HepG2 (cell line): ENCODE results near the gene LIPT2. TPM values are rescaled to one million over a fixed set of nuclear protein-coding genes. Genes with fewer than 3 reads are reported as not detected.

Source experiments
- ATAC-seq: fragments of 200-7000 bp; cut with Tn5 transposase; 3 replicates; pipeline ENCODE4 v1.9.1; 2020; ENCODE audit warnings: mild to moderate bottlenecking, moderate library complexity
- BruUV-seq: library from RNA; stranded (reverse); fragments of 400-500 nt; replicated peaks from 2 replicates; lab custom pipeline; 2021; lab: Mats Ljungman, UMichigan
- CTCF ChIA-PET: fragments of 300-600 bp; formaldehyde crosslinking; extraction: SDS; loops from one replicate; lab custom pipeline; 2021; ENCODE audit warnings: low total read pairs, inconsistent platforms, low intra/inter-chr PET ratio; lab: Yijun Ruan, JAX
- POLR2A ChIA-PET: fragments of 350-600 bp; sonication (Branson Sonifier 250); formaldehyde crosslinking; loops from one replicate; lab custom pipeline; 2020; ENCODE audit warnings: antibody characterized with exemption, inconsistent platforms; lab: Yijun Ruan, JAX
- DNase-seq: peaks from one replicate; pipeline ENCODE4 v3.0.0-alpha.2; 2015; ENCODE audit warnings: low spot score
- FAIRE-seq: peaks from 3 replicates; lab custom pipeline; 2011; peaks lifted over from hg19 to GRCh38; lab: Jason Lieb, UNC
- H2AFZ ChIP-seq: one replicate; pipeline ENCODE4 v1.6.1; 2011; ENCODE audit warnings: low read length, inconsistent platforms
- H3K27ac ChIP-seq: fragments of 300-600 bp; 3 replicates; pipeline ENCODE4 v1.8.0; 2011; ENCODE audit warnings: mixed run types, mild to moderate bottlenecking, mixed read lengths, low read length, inconsistent platforms; ENCODE audit not compliant: insufficient read depth; ENCODE audit errors: extremely low read length
- H3K27me3 ChIP-seq, 2 experiments: fragments of 200-600 bp in 1 of 2; 2 replicates in 1 of 2; 3 replicates in 1 of 2; pipeline versions ENCODE4 v1.6.0 to v1.8.0; 2011; ENCODE audit warnings: low read length in 2 of 2, mild to moderate bottlenecking in 2 of 2, moderate library complexity in 2 of 2, inconsistent platforms in 1 of 2; ENCODE audit not compliant: insufficient read depth in 2 of 2, control insufficient read depth in 1 of 2
- H3K36me3 ChIP-seq, 2 experiments: fragments of 200-600 bp in 1 of 2; replicated peaks in 1 of 2; 2 replicates in 1 of 2; 3 replicates in 1 of 2; pipeline versions ENCODE4 v1.5.1 to v1.8.0; 2011; ENCODE audit warnings: low read length in 2 of 2, inconsistent platforms in 1 of 2; ENCODE audit not compliant: insufficient read depth in 2 of 2, control insufficient read depth in 1 of 2
- H3K4me1 ChIP-seq: 2 replicates; pipeline ENCODE4 v1.5.1; 2012; ENCODE audit warnings: low read length, inconsistent platforms; ENCODE audit not compliant: insufficient read depth
- H3K4me2 ChIP-seq: 2 replicates; pipeline ENCODE4 v1.6.0; 2011; ENCODE audit warnings: low read depth, low read length, inconsistent platforms
- H3K4me3 ChIP-seq, 3 experiments: fragments of 200-600 bp in 1 of 3; sonication (generic), shearing (Covaris generic) in 1 of 3; replicated peaks in 1 of 3; 2 replicates each; pipeline ENCODE4 v1.5.1; 2011 to 2016; ENCODE audit warnings: low read length in 3 of 3, inconsistent platforms in 2 of 3, low read depth in 2 of 3, mild to moderate bottlenecking in 2 of 3, control low read depth in 1 of 3, mixed read lengths in 1 of 3; ENCODE audit not compliant: insufficient read depth in 1 of 3
- H3K79me2 ChIP-seq: one replicate; pipeline ENCODE4 v1.6.1; 2011; ENCODE audit warnings: low read length, inconsistent platforms; ENCODE audit not compliant: insufficient read depth
- H3K9ac ChIP-seq: 2 replicates; pipeline ENCODE4 v1.6.0; 2011; ENCODE audit warnings: mild to moderate bottlenecking, low read depth, low read length, inconsistent platforms; ENCODE audit not compliant: insufficient read depth
- H3K9me3 ChIP-seq: 2 replicates; pipeline ENCODE4 v1.5.1; 2012; ENCODE audit warnings: mild to moderate bottlenecking, low read length
- H4K20me1 ChIP-seq: 2 replicates; pipeline ENCODE4 v1.6.0; 2011; ENCODE audit warnings: inconsistent platforms, mild to moderate bottlenecking, low read length, moderate library complexity; ENCODE audit not compliant: insufficient read depth
- KMT2B ChIP-seq: IDR thresholded peaks from 2 replicates; pipeline ENCODE4 v1.6.1; 2016; ENCODE audit warnings: missing genetic modification reagents, missing compliant biosample characterization
- MED8 ChIP-seq: sonication (generic); formaldehyde crosslinking; IDR thresholded peaks from 2 replicates; pipeline ENCODE4 v1.8.1; 2023; ENCODE audit warnings: mild to moderate bottlenecking, missing genetic modification reagents; ENCODE audit not compliant: insufficient replicate concordance
- MYC ChIP-seq: sonication (generic); formaldehyde crosslinking; IDR thresholded peaks from 2 replicates; pipeline ENCODE4 v1.9.0; 2021; ENCODE audit warnings: missing genetic modification reagents, borderline replicate concordance
- PCBP1 ChIP-seq: fragments of 200-400 bp; formaldehyde crosslinking; IDR thresholded peaks from 2 replicates; pipeline ENCODE4 v1.6.1; 2017; ENCODE audit warnings: mild to moderate bottlenecking, low read depth, low read length, borderline replicate concordance
- RBM22 ChIP-seq: fragments of 200-400 bp; formaldehyde crosslinking; optimal IDR thresholded peaks from 2 replicates; pipeline ENCODE3; 2017; ENCODE audit warnings: mild to moderate bottlenecking, low read length, moderate library complexity
- SETDB1 ChIP-seq: sonication (generic); formaldehyde crosslinking; IDR thresholded peaks from 2 replicates; pipeline ENCODE4 v1.5.1; 2020; ENCODE audit warnings: missing genetic modification reagents, mild to moderate bottlenecking, borderline replicate concordance
- YEATS2 ChIP-seq: sonication (generic); formaldehyde crosslinking; IDR thresholded peaks from 2 replicates; pipeline ENCODE4 v1.4.0; 2020; ENCODE audit warnings: missing genetic modification reagents, borderline replicate concordance
- ZNF101 ChIP-seq: sonication (generic); formaldehyde crosslinking; IDR thresholded peaks from 2 replicates; pipeline ENCODE4 v1.4.0; 2020; ENCODE audit warnings: mild to moderate bottlenecking, low read depth, missing genetic modification reagents, borderline replicate concordance
- ZNF205 ChIP-seq: IDR thresholded peaks from 2 replicates; pipeline ENCODE4 v1.6.1; 2018; ENCODE audit warnings: missing biosample characterization, missing genetic modification reagents
- ZNF274 ChIP-seq: sonication (generic); formaldehyde crosslinking; IDR thresholded peaks from 2 replicates; pipeline ENCODE4 v1.5.1; 2020; ENCODE audit warnings: mild to moderate bottlenecking, missing genetic modification reagents
- ZNF281 ChIP-seq: sonication (generic); formaldehyde crosslinking; IDR thresholded peaks from 2 replicates; pipeline ENCODE4 v1.4.0; 2020; ENCODE audit warnings: missing genetic modification reagents, borderline replicate concordance
- ZNF3 ChIP-seq: IDR thresholded peaks from 2 replicates; pipeline ENCODE4 v1.7.0; 2017; ENCODE audit warnings: inconsistent platforms
- ZNF432 ChIP-seq: sonication (generic); formaldehyde crosslinking; IDR thresholded peaks from 2 replicates; pipeline ENCODE4 v1.5.0; 2020; ENCODE audit warnings: missing genetic modification reagents, mild to moderate bottlenecking, borderline replicate concordance
- ZNF747 ChIP-seq: sonication (generic); formaldehyde crosslinking; IDR thresholded peaks from 2 replicates; pipeline ENCODE4 v1.8.1; 2023; ENCODE audit warnings: missing genetic modification reagents, mild to moderate bottlenecking, borderline replicate concordance
- in situ Hi-C: cut with HindIII; loops from 2 replicates; pipeline ENCODE4 v1.10.0; 2017; ENCODE audit warnings: low pct_unique_long_range_greater_than_20kb; ENCODE audit not compliant: extremely low pct_ligation_motif_present
- intact Hi-C: fragments of 100-400 bp; cut with micrococcal nuclease; formaldehyde crosslinking; loops from one replicate; pipeline ENCODE4 v1.10.0; 2022; ENCODE audit not compliant: unreplicated experiment
- polyA plus RNA-seq, 8 experiments: library from polyadenylated mRNA; depleted of rRNA in 3 of 8; stranded (reverse) in 7 of 8; unstranded in 1 of 8; fragments of >200 nt; fragmentation: Illumina TruSeq in 4 of 8; extraction: Trizol in 4 of 8; gene quantifications; 2 replicates each; pipeline versions ENCODE4 v1.2.1 to v1.2.3, GENCODE V29; 2011 to 2016; ENCODE audit warnings: low read depth in 4 of 8, missing spikeins in 1 of 8, mixed read lengths in 1 of 8; ENCODE audit not compliant: insufficient read depth in 1 of 8
- total RNA-seq, 5 experiments: library from RNA; depleted of rRNA; stranded (reverse); fragments of >200 nt; fragmentation: Illumina TruSeq; extraction: Trizol; gene quantifications; 2 replicates each; pipeline ENCODE4 v1.2.3, GENCODE V29; 2016; ENCODE audit warnings: low read depth in 1 of 5
- TF ChIP-seq, protein P1 (sequence below): IDR thresholded peaks from 2 replicates; pipeline ENCODE4 v1.6.1; 2016; ENCODE audit warnings: low read depth, borderline replicate concordance

Gene LIPT2
- total and polyA plus RNA-seq, 2 of the 13 experiments (the other 11 are each of a cell fraction or from before 2014, with no cell fraction given) = 3.0 to 5.6 TPM

DNA sequence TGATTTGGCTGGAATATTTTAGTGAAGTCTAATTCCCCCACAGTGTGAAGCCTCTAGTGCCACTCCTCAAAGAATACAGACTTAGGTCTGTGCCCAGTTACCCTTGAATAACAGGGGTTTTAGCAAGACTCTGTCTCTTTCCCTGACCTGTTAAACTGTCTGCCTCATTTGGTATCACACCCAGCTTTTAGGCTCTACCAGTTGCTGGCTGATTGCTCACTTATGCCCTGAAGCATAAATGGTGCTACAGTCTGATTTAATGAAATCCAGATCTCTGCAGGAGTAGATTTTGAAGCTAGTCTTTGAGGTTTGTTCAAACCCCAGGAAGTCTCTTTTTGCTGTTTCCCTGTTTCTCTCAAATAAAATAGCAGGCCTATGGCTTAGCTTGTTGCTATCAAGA, 45.2 kb upstream of the LIPT2 start:
- intact Hi-C loops (no loop called here), in situ Hi-C loops (no loop called here)
- no peaks in the 10 kb centered on the region for H3K79me2 ChIP-seq
- ChIA-PET POLR2A (no interaction called here), CTCF (no interaction called here)
- no peak overlapping the region for H3K4me3 ChIP-seq
- peaks cover 3% of the 10 kb centered on the region; the same call in 1 of the 2 replicates for H3K9me3 ChIP-seq
- DNase-seq (no peak), FAIRE-seq (no peak), ATAC-seq (no peak)
- no peaks in the 10 kb centered on the region for H4K20me1 ChIP-seq
- BruUV-seq = no TSS peak
- no peaks in the 10 kb centered on the region for H3K36me3 ChIP-seq
- TF ChIP-seq ZNF101 (no peak), ZNF205 (CRISPR knock-in tag) (no peak), ZNF747 (CRISPR knock-in tag) (no peak), MYC (CRISPR knock-in tag) (no peak), ZNF432 (CRISPR knock-in tag) (no peak), ZNF3 (no peak), RBM22 (no peak), KMT2B (CRISPR knock-in tag) (no peak), ZNF274 (CRISPR knock-in tag) (no peak), MED8 (CRISPR knock-in tag) (no peak), PCBP1 (no peak), YEATS2 (no peak), SETDB1 (CRISPR knock-in tag) (no peak), ZNF281 (no peak)
- TF ChIP-seq, protein P1, sequence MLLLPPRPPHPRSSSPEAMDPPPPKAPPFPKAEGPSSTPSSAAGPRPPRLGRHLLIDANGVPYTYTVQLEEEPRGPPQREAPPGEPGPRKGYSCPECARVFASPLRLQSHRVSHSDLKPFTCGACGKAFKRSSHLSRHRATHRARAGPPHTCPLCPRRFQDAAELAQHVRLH = no peak
- no peak overlapping the region for H3K27ac ChIP-seq
- peaks cover 0 to 8% of the 10 kb centered on the region in 2 experiments; a peak in 2 of 5 replicates for H3K27me3 ChIP-seq
- H3K4me1 ChIP-seq = no peaks in the 10 kb centered on the region
- no peak overlapping the region for H3K4me2 ChIP-seq
- no peak overlapping the region for H3K9ac ChIP-seq
- no peak overlapping the region for H2AFZ ChIP-seq
